Epithelial cell of esophagus (primary cell): ENCODE results near the gene SPRN.

Experiments
- DNase-seq: peaks from one replicate; pipeline ENCODE4 v3.0.0; 2010; ENCODE audit warnings: low read depth
- H3K4me3 ChIP-seq: 2 replicates; pipeline ENCODE4 v1.5.1; 2011; ENCODE audit warnings: mild to moderate bottlenecking, low read length, control low read depth
- CTCF ChIP-seq: IDR thresholded peaks from 2 replicates; pipeline ENCODE4 v1.5.1; 2011; ENCODE audit warnings: low read depth, mild to moderate bottlenecking, low read length, control low read depth, inconsistent platforms; ENCODE audit not compliant: insufficient read depth; ENCODE audit errors: missing control alignments

The SPRN gene

DNA sequence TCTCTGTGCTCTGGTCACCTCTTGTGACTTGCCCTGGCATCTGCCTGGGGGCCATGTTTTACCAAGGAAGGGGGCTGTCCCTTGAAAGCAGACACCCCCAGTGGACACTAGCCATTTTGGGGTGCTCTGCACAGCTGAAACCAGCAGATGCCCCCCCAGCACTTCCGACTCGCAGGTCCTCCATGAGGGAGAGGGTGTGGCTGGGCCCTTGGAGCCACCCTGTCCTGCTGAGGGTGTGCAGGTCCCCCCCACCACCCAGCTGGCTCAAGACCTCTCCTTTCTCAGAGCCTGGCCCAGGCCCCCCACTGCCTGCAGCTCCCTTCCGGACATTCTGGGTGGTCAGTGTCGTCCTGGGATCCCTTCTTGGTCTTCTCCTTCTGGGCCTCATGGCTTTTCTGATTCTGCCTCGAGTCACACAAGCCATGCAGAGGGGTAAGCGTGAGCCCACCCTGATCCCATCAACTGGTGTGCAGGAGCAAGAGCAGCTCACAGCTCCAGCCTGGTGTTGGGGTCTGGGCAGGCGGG, 41.6 kb upstream of the SPRN start:
- TF ChIP-seq CTCF = no peak
- DNase-seq = no peak
- no peak overlapping the region for H3K4me3 ChIP-seq

DNA sequence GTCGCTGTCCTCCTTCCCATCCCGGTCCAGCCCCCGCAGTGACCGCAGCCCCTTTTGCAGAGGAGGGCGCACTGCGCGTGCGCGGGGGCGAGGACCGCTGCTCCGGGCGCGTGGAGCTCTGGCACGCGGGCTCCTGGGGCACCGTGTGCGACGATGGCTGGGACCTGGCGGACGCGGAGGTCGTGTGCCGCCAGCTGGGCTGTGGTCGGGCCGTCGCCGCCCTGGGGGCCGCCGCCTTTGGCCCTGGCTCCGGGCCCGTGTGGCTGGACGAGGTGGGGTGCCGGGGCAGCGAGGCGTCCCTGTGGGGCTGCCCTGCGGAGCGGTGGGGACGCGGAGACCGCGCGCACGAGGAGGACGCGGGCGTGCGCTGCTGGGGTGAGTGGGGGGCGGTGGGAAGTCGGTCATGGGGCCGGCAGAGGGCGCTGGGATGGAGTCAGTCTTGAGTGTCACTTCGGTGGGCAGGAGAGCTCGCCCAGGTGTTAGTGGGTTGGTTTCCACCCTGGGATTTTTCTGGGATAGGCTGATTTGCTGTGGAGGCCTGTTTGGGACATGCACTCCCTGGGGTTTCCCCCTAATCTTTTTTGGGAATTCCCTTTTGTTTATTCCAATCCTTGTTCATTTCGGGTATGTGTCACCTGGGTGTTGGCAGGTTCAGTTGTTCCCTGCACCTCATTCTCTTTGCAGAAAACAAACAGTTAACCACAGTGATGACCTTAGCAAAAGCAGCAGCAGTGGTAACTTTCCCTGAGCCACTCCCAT, 40.9 kb upstream of the SPRN start:
- no peak for TF ChIP-seq CTCF
- H3K4me3 ChIP-seq = no peak overlapping the region
- DNase-seq = no peak

- no peak for TF ChIP-seq CTCF
- DNase-seq = no peak
These were observed 40.2 kb upstream of the SPRN start for GRCh38 chr10:133464582-133465031.

DNA sequence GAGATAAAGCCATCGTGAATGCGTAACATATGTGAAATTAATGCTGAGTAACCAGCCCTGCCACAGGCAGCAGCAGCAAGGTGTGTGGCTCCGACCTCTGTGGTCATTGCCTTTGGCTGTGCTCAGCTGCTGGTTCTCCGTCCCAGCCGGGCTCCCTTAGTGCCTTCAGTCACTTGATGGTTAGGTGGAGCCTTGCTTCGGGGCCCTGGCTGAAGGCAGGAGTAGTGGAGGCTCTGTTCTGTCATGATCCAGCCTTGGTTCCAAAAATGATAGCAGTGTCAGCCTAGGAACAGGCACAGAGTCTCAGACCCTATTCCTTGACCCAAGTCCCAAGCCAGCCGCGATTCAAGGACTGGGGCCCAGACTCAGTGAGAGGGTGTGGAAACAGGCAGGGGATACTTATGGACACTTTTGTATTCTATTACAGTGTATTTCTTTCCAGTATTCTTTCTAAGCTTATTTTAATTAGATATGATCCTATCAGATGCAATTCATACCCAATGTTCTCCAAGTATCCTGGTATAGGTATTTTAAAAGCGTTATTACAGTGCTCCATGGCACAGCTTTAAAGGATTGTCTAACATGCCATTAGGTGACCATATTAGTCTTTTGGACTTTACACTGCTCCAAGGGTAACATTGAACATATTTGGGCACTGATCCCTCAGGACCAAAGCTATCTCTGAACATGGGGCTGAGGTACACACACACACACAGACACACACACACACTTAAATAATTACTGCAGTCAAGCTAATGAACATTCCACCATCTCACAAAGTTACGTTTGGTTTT, 38.3 kb upstream of the SPRN start:
- H3K4me3 ChIP-seq = no peak overlapping the region
- TF ChIP-seq CTCF = no peak
- no peak for DNase-seq

More at GRCh38 chr10:133464582-133465031, 40.2 kb upstream of the SPRN start:
- H3K4me3 ChIP-seq = no peak overlapping the region

GRCh38 chr10:133461841-133462240, 37.4 kb upstream of the SPRN start:
- H3K4me3 ChIP-seq = no peak overlapping the region
- DNase-seq = no peak
- TF ChIP-seq CTCF = no peak

DNA sequence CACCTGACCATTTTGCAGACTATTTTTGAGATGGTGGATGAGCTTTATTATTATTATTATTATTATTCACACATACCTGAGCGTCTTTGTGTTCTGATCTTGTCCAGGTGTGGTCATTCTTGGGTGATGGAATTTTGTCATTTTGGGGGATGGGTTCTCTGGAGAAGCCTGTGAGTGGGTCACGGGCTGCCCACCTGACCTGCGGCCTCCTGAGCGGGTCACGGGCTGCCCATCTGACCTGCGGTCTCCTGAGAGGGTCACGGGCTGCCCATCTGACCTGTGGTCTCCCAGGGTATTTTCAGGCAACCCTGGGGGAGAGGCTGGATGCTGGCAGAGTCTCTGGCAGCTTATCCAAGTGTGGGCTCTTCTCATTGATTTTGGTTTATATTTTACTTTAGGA, 36.6 kb upstream of the SPRN start:
- TF ChIP-seq CTCF = no peak
- no peak overlapping the region for H3K4me3 ChIP-seq
- no peak for DNase-seq
